Osteoblast (primary cell): Measurements from ENCODE around the gene MRPL45. TPM values are rescaled to one million over a fixed set of nuclear protein-coding genes. Genes with fewer than 3 reads are reported as not detected.
A peak's percentile ranks its signal among the peaks of the same experiment; 100 is the strongest.

Experiments
- DNase-seq: peaks from one replicate; pipeline ENCODE4 v3.0.0; 2011; ENCODE audit warnings: low spot score, mixed read lengths; ENCODE audit not compliant: insufficient read length; ENCODE audit errors: missing footprints
- H2AFZ ChIP-seq: 2 replicates; pipeline ENCODE4 v1.6.0; 2011; ENCODE audit warnings: mild to moderate bottlenecking, low read length
- H3K27ac ChIP-seq: 2 replicates; pipeline ENCODE4 v1.5.1; 2011; ENCODE audit warnings: mild to moderate bottlenecking, low read depth, low read length, moderate library complexity
- H3K27me3 ChIP-seq: 2 replicates; pipeline ENCODE4 v1.6.0; 2012; ENCODE audit warnings: mild to moderate bottlenecking, control low read depth, inconsistent platforms, low read length, moderate library complexity; ENCODE audit not compliant: insufficient read depth
- H3K36me3 ChIP-seq: 2 replicates; pipeline ENCODE4 v1.5.1; 2011; ENCODE audit warnings: mild to moderate bottlenecking, low read length, control low read depth, moderate library complexity; ENCODE audit not compliant: insufficient read depth
- H3K4me1 ChIP-seq: 2 replicates; pipeline ENCODE4 v1.5.1; 2011; ENCODE audit warnings: mild to moderate bottlenecking, low read length, control low read depth, moderate library complexity; ENCODE audit not compliant: insufficient read depth
- H3K4me2 ChIP-seq: 2 replicates; pipeline ENCODE4 v1.6.0; 2011; ENCODE audit warnings: mild to moderate bottlenecking, low read length; ENCODE audit not compliant: insufficient read depth
- H3K4me3 ChIP-seq: fragments of 200-600 bp; sonication (generic); 3 replicates; pipeline ENCODE4 v1.5.1; 2012; ENCODE audit warnings: mild to moderate bottlenecking, low read length, inconsistent platforms; ENCODE audit not compliant: insufficient read depth
- H3K79me2 ChIP-seq: 2 replicates; pipeline ENCODE4 v1.6.0; 2012; ENCODE audit warnings: mild to moderate bottlenecking, low read length, control low read depth, inconsistent platforms; ENCODE audit not compliant: insufficient read depth
- H3K9me3 ChIP-seq: 2 replicates; pipeline ENCODE4 v1.5.1; 2011; ENCODE audit warnings: low read depth, low read length, control low read depth
- H4K20me1 ChIP-seq: 2 replicates; pipeline ENCODE4 v1.6.0; 2012; ENCODE audit warnings: mild to moderate bottlenecking, low read length, control low read depth; ENCODE audit not compliant: insufficient read depth
- total RNA-seq: library from RNA; depleted of rRNA; stranded (reverse); fragments of >200 nt; gene quantifications from 2 replicates; pipeline ENCODE4 v1.2.3, GENCODE V29; 2012
- TF ChIP-seq, protein P1 (sequence below): IDR thresholded peaks from 2 replicates; pipeline ENCODE4 v1.5.1; 2011; ENCODE audit warnings: mild to moderate bottlenecking, low read depth, low read length, moderate library complexity; ENCODE audit errors: extremely low read depth

MRPL45 gene
- total RNA-seq, 1 donor, result 40.9 TPM

DNA sequence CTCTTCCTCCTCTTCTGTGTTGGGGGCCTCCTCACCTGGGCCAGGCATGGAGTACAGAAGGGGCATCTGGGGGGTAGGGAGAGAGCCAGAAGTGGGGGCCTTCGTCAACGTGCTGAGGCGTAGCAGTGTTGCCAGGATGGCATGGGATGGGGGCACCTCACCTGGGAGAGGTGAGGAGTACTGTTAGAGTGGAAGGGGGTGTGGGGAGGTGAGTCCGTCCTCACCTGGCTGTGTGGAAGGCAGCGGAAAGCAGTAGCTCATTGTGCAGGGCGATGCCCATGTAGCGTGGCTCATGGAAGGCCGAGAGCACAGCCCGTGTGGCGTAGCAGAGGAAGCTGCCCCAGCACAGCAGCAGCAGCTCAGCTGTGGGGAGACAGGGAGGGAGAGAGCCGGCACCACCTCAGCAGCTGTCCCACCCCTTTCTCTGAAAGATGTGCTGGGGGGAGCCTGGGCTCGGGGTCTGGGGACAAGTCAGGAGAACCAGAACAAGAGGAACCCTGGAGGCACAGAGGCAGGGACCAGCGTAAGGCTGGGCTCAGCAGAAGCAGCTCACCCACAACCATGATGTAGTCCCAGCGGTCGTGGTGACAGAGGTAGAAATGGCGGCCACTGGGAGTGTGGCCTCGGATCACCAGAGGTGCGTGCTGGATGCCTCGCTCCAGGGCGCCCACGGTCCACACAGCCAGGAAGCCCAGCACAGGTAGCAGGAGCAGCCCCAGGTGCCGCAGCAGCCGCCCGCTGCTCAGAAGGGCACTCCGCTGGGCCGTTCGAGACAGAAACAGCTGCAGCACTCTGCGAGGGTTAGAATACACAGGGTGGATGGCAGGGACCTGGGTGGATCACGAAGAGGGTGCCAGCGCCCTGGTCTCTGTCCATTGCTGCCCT is 37.8 kb downstream of the MRPL45 start:
- Histone ChIP-seq H3K4me3 (no peak overlapping the region), H3K79me2 (no peaks in the 10 kb centered on the region), H4K20me1 (no peaks in the 10 kb centered on the region), H2AFZ (no peak overlapping the region), H3K9me3 (no peaks in the 10 kb centered on the region), H3K4me1 (no peaks in the 10 kb centered on the region), H3K27ac (no peak overlapping the region), H3K36me3 (no peaks in the 10 kb centered on the region), H3K27me3 (peaks cover 38% of the 10 kb centered on the region), H3K4me2 (no peak overlapping the region)
- DNase-seq, result peak; percentile 27
- TF ChIP-seq, protein P1, sequence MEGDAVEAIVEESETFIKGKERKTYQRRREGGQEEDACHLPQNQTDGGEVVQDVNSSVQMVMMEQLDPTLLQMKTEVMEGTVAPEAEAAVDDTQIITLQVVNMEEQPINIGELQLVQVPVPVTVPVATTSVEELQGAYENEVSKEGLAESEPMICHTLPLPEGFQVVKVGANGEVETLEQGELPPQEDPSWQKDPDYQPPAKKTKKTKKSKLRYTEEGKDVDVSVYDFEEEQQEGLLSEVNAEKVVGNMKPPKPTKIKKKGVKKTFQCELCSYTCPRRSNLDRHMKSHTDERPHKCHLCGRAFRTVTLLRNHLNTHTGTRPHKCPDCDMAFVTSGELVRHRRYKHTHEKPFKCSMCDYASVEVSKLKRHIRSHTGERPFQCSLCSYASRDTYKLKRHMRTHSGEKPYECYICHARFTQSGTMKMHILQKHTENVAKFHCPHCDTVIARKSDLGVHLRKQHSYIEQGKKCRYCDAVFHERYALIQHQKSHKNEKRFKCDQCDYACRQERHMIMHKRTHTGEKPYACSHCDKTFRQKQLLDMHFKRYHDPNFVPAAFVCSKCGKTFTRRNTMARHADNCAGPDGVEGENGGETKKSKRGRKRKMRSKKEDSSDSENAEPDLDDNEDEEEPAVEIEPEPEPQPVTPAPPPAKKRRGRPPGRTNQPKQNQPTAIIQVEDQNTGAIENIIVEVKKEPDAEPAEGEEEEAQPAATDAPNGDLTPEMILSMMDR, result no peak

- Histone ChIP-seq H3K4me2 (no peak overlapping the region), H3K4me3 (no peak overlapping the region), H3K9me3 (no peaks in the 10 kb centered on the region), H3K79me2 (no peaks in the 10 kb centered on the region), H3K27ac (no peak overlapping the region), H4K20me1 (no peaks in the 10 kb centered on the region), H3K36me3 (no peaks in the 10 kb centered on the region), H2AFZ (no peak overlapping the region), H3K4me1 (no peaks in the 10 kb centered on the region), H3K27me3 (peaks cover 33% of the 10 kb centered on the region)
- DNase-seq, result no peak
- TF ChIP-seq, protein P1, result no peak
Measured at GRCh38 chr17:38336838-38337237, 39.9 kb downstream of the MRPL45 start.

- H3K27ac ChIP-seq, result no peak overlapping the region
- no peak overlapping the region for H2AFZ ChIP-seq
- DNase-seq, result no peak
- no peaks in the 10 kb centered on the region for H3K36me3 ChIP-seq
- H3K27me3 ChIP-seq, result peaks cover 27% of the 10 kb centered on the region
- H3K4me3 ChIP-seq, result no peak overlapping the region
- H3K4me1 ChIP-seq, result no peaks in the 10 kb centered on the region
- H3K4me2 ChIP-seq, result no peak overlapping the region
- no peaks in the 10 kb centered on the region for H3K79me2 ChIP-seq
- no peaks in the 10 kb centered on the region for H4K20me1 ChIP-seq
- no peaks in the 10 kb centered on the region for H3K9me3 ChIP-seq
- TF ChIP-seq, protein P1, result no peak
Measured at GRCh38 chr17:38338053-38338452, 41.1 kb downstream of the MRPL45 start.

DNA sequence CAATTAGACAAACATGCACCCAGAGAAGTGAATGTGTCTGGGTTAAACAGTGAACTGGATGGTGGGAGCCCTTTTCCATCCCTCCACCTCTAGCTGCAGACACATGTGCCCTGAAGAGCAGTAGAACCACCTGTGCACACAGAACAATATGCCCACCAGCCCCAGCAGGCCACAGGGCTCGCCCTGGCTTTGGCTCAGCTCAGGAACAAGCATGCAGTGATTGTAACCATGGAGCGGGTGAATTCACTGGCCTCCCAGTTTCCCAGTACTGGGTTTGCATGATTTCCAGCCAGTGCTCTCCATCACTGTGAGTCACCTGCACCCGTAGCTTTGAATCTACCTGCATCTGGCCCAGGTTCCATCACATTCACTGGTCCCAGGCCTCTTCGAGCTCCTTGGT is 41.6 kb downstream of the MRPL45 start:
- no peak overlapping the region for H3K4me2 ChIP-seq
- no peak for DNase-seq
- H4K20me1 ChIP-seq, result no peaks in the 10 kb centered on the region
- no peaks in the 10 kb centered on the region for H3K4me1 ChIP-seq
- TF ChIP-seq, protein P1, result no peak
- no peak overlapping the region for H3K4me3 ChIP-seq
- no peaks in the 10 kb centered on the region for H3K36me3 ChIP-seq
- H3K9me3 ChIP-seq, result no peaks in the 10 kb centered on the region
- H3K27ac ChIP-seq, result no peak overlapping the region
- H3K27me3 ChIP-seq, result peaks cover 24% of the 10 kb centered on the region
- H3K79me2 ChIP-seq, result no peaks in the 10 kb centered on the region
- no peak overlapping the region for H2AFZ ChIP-seq
